ENCODE data around the gene MTX2. TPM values are rescaled to one million over a fixed set of nuclear protein-coding genes. Genes with fewer than 3 reads are reported as not detected.

MTX2 gene
- total RNA-seq, 1 donor from 2014 or later, result 25.2 TPM

GRCh38 chr2:176324862-176325261, 55.6 kb downstream of the MTX2 start:
- Mint-ChIP-seq H3K27me3 (ENCODE audit: low read depth, unreplicated experiment) (no peaks in the 10 kb centered on the region), H3K4me3 (ENCODE audit: unreplicated experiment) (no peak overlapping the region), H3K36me3 (ENCODE audit: low read depth, unreplicated experiment) (peaks cover 3% of the 10 kb centered on the region), H3K4me1 (ENCODE audit: low read depth, unreplicated experiment) (peaks cover 2% of the 10 kb centered on the region), H3K27ac (ENCODE audit: unreplicated experiment) (no peak overlapping the region), H3K9me3 (ENCODE audit: unreplicated experiment) (no peaks in the 10 kb centered on the region)
- H3K9me3 ChIP-seq (ENCODE audit: insufficient read depth, low read depth, low read length), result no peaks in the 10 kb centered on the region
- H3K4me2 ChIP-seq (ENCODE audit: low read length), result no peak overlapping the region
- H3K27ac ChIP-seq (ENCODE audit: low read depth, low read length), result no peak overlapping the region
- no peak for TF ChIP-seq EZH2 (IDR thresholded peaks at IDR 0.05; ENCODE audit: insufficient read depth, low read length)
- no peak for TF ChIP-seq CTCF (IDR thresholded peaks at IDR 0.05; ENCODE audit: insufficient read depth, low read depth, low read length)
- H3K4me3 ChIP-seq (ENCODE audit: insufficient read depth, low read depth, low read length), result no peak overlapping the region
- H3K27me3 ChIP-seq (ENCODE audit: insufficient read depth, low read length), result no peaks in the 10 kb centered on the region
- FAIRE-seq, result no peak
- no peak for DNase-seq (ENCODE audit: low read depth)
- peaks cover 3% of the 10 kb centered on the region for H3K36me3 ChIP-seq (ENCODE audit: insufficient read depth, low read length)
- no peaks in the 10 kb centered on the region for H4K20me1 ChIP-seq (ENCODE audit: insufficient read depth, low read length)
- H2AFZ ChIP-seq (ENCODE audit: low read depth, low read length), result no peak overlapping the region
- no peaks in the 10 kb centered on the region for H3K79me2 ChIP-seq (ENCODE audit: insufficient read depth, low read length)
- no peaks in the 10 kb centered on the region for H3K4me1 ChIP-seq (ENCODE audit: insufficient read depth, low read length)
- no peak overlapping the region for H3K9ac ChIP-seq (ENCODE audit: low read length)

- peaks cover 2% of the 10 kb centered on the region for H3K4me1 Mint-ChIP-seq (ENCODE audit: low read depth, unreplicated experiment)
- Histone ChIP-seq H3K4me2 (ENCODE audit: low read length) (no peak overlapping the region), H3K27ac (ENCODE audit: low read depth, low read length) (no peak overlapping the region), H3K9ac (ENCODE audit: low read length) (no peak overlapping the region), H4K20me1 (ENCODE audit: insufficient read depth, low read length) (no peaks in the 10 kb centered on the region), H3K4me3 (ENCODE audit: insufficient read depth, low read depth, low read length) (no peak overlapping the region), H3K4me1 (ENCODE audit: insufficient read depth, low read length) (no peaks in the 10 kb centered on the region), H3K27me3 (ENCODE audit: insufficient read depth, low read length) (no peaks in the 10 kb centered on the region), H2AFZ (ENCODE audit: low read depth, low read length) (no peak overlapping the region), H3K9me3 (ENCODE audit: insufficient read depth, low read depth, low read length) (no peaks in the 10 kb centered on the region), H3K79me2 (ENCODE audit: insufficient read depth, low read length) (no peaks in the 10 kb centered on the region), H3K36me3 (ENCODE audit: insufficient read depth, low read length) (peaks cover 3% of the 10 kb centered on the region)
- H3K27ac Mint-ChIP-seq (ENCODE audit: unreplicated experiment), result no peak overlapping the region
- TF ChIP-seq EZH2 (IDR thresholded peaks at IDR 0.05; ENCODE audit: insufficient read depth, low read length), result no peak
- TF ChIP-seq CTCF (IDR thresholded peaks at IDR 0.05; ENCODE audit: insufficient read depth, low read depth, low read length), result no peak
- FAIRE-seq (no peak), DNase-seq (ENCODE audit: low read depth) (no peak)
- no peaks in the 10 kb centered on the region for H3K9me3 Mint-ChIP-seq (ENCODE audit: unreplicated experiment)
- peaks cover 3% of the 10 kb centered on the region for H3K36me3 Mint-ChIP-seq (ENCODE audit: low read depth, unreplicated experiment)
- H3K27me3 Mint-ChIP-seq (ENCODE audit: low read depth, unreplicated experiment), result no peaks in the 10 kb centered on the region
- no peak overlapping the region for H3K4me3 Mint-ChIP-seq (ENCODE audit: unreplicated experiment)
Observed at GRCh38 chr2:176325732-176326131, 56.5 kb downstream of the MTX2 start.

- Histone ChIP-seq H3K27me3 (ENCODE audit: insufficient read depth, low read length) (no peaks in the 10 kb centered on the region), H3K4me2 (ENCODE audit: low read length) (no peak overlapping the region), H3K27ac (ENCODE audit: low read depth, low read length) (no peak overlapping the region), H2AFZ (ENCODE audit: low read depth, low read length) (no peak overlapping the region), H3K9me3 (ENCODE audit: insufficient read depth, low read depth, low read length) (no peaks in the 10 kb centered on the region), H4K20me1 (ENCODE audit: insufficient read depth, low read length) (no peaks in the 10 kb centered on the region), H3K79me2 (ENCODE audit: insufficient read depth, low read length) (no peaks in the 10 kb centered on the region), H3K4me3 (ENCODE audit: insufficient read depth, low read depth, low read length) (no peak overlapping the region), H3K4me1 (ENCODE audit: insufficient read depth, low read length) (no peaks in the 10 kb centered on the region), H3K36me3 (ENCODE audit: insufficient read depth, low read length) (peaks cover 3% of the 10 kb centered on the region), H3K9ac (ENCODE audit: low read length) (no peak overlapping the region)
- no peak for FAIRE-seq
- no peak overlapping the region for H3K27ac Mint-ChIP-seq (ENCODE audit: unreplicated experiment)
- H3K4me3 Mint-ChIP-seq (ENCODE audit: unreplicated experiment), result no peak overlapping the region
- no peaks in the 10 kb centered on the region for H3K27me3 Mint-ChIP-seq (ENCODE audit: low read depth, unreplicated experiment)
- peaks cover 5% of the 10 kb centered on the region for H3K4me1 Mint-ChIP-seq (ENCODE audit: low read depth, unreplicated experiment)
- no peaks in the 10 kb centered on the region for H3K36me3 Mint-ChIP-seq (ENCODE audit: low read depth, unreplicated experiment)
- DNase-seq (ENCODE audit: low read depth), result no peak
- TF ChIP-seq EZH2 (IDR thresholded peaks at IDR 0.05; ENCODE audit: insufficient read depth, low read length) (no peak), CTCF (IDR thresholded peaks at IDR 0.05; ENCODE audit: insufficient read depth, low read depth, low read length) (no peak)
- H3K9me3 Mint-ChIP-seq (ENCODE audit: unreplicated experiment), result no peaks in the 10 kb centered on the region
Observed at GRCh38 chr2:176328149-176328548, 58.9 kb downstream of the MTX2 start.
